ENCODE data around the gene NTMT2. TPM values are rescaled to one million over a fixed set of nuclear protein-coding genes. Genes with fewer than 3 reads are reported as not detected.
"Not testable (repeated sequence)": the region's sequence is repeated elsewhere in the genome, so short reads cannot be mapped to it uniquely, and the experiment has no call there.

NTMT2 gene
- total RNA-seq = not detected

DNA sequence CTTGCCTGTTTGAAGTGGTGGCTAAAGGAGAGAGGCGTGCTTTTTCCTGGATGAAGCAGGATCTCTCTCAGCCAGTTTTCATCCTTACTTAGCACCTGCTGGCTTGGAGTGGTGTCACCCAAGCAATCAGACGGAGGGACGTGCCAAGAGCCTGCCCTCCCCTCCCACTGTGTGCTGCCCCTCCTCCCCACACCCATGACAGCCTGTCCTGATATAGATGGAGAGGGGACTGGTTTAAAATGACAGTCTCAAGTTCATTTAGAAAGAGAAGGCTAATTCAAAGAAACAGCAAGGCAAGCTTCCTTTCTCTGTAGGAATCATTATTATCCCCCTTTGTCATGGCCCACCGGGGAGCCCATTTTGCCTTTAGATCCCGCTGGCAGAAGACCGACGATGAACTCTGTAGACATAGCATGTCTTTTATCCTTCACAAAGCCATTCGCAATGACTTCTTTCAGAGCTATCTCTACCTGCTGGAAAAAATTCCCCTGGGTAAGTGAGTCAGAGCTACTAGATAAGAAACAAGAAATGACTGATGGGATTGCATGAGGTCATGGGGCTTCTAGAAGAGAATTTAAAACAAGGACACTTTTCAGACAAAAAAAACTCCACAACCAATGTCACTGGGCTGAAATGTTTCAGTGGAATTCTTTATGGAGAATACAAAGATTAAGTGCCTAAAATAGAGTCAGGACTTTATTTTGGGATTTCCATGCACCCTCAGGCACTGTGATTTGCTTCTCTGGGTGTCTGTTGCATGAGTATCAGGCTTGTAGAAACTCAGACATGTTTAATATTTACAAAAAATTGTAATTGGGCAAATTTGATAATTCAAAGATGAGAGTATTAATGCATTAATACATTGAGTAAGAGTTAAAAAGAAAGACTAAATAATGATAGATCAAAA is at the start of gene NTMT2:
Gene NTMT2, plus strand, starts transcription at position 190 of the 907 bp plus-strand sequence. Its CDS starts 149 bp downstream, at position 339.
- CTCF ChIA-PET = no interaction called here
- Mint-ChIP-seq H3K27me3 (peaks cover 21% of the 10 kb centered on the region), H3K4me1 (no peaks in the 10 kb centered on the region), H3K36me3 (no peaks in the 10 kb centered on the region), H3K9me3 (ENCODE audit: low read depth) (no peaks in the 10 kb centered on the region), H3K27ac (no peak within 1 kb of the TSS), H3K4me3 (no peak within 1 kb of the TSS)
- no peak for ATAC-seq
- DNase-seq = no peak

DNA sequence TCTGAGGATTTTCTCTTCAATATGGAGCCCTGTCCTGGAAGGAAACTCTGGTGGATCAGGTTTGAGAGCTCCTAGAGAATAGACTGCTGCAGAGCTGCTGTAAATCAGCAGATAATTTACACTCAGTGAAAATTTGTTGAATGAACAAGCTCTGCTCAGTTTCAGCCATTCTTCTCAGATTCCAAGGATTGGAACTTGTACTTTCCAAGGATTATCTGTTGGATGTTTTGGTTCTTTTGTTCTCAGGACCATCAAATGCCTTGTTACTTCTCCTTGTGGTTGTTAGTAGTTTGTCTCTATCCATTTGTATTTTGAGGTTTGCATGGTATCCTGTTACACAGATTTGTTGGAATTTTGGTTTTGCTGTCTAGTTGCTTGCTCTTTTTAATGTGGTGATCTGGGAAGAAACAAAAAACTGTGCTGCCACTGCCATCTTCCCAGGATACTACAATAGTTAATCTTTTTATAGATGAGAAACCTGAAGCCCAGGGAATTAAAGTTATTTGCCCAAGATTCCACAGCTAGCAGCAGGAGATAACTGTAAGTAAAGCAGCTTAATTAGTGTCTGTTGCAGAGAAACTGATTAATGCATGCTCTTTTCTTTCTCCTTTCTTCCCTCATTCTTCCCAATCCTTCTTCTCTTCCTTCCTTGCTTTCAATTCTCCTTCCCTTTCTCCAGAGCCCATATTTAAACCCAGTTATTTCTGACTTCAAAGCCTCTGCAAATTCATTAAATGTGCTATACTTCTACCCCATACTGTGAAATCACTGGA is 49.6 kb upstream of the NTMT2 start:
- H3K9me3 Mint-ChIP-seq (ENCODE audit: low read depth) = peaks cover 3% of the 10 kb centered on the region

DNA sequence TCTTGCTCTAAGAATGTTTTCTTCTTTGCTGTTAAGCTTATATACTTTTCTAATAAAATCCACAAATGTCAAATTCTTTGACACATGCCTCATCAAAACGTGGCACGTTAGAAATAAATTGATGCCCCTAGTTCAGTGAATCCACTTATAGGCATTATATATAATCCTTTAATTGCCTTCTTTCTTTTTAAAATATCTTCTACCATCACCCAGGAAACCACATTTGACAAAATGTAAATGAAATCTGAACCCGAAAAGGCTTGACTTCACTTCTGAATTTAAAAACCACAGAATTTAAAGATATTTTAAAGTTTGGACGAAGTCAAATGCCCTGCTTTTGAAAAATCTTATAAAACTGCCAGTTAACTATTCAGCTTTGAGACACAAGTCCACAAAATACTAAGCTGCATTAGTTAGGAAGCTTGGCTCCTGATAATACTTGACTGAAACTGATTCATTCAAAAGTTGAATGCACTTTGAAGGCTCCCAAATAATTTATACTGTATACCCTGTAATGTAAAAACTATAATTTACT is 48.9 kb upstream of the NTMT2 start:
- Mint-ChIP-seq H3K4me3 (no peak overlapping the region), H3K27me3 (peaks cover 30% of the 10 kb centered on the region), H3K36me3 (no peaks in the 10 kb centered on the region), H3K4me1 (no peaks in the 10 kb centered on the region), H3K9me3 (ENCODE audit: low read depth) (no peaks in the 10 kb centered on the region), H3K27ac (no peak overlapping the region)
- DNase-seq (no peak), ATAC-seq (no peak)
- CTCF ChIA-PET = no interaction called here

More for the DNA sequence above, 49.6 kb upstream of the NTMT2 start:
- CTCF ChIA-PET = no interaction called here
- Mint-ChIP-seq H3K36me3 (no peaks in the 10 kb centered on the region), H3K27ac (no peak overlapping the region), H3K4me3 (no peak overlapping the region), H3K4me1 (no peaks in the 10 kb centered on the region), H3K27me3 (peaks cover 26% of the 10 kb centered on the region)
- DNase-seq (no peak), ATAC-seq (no peak)

DNA sequence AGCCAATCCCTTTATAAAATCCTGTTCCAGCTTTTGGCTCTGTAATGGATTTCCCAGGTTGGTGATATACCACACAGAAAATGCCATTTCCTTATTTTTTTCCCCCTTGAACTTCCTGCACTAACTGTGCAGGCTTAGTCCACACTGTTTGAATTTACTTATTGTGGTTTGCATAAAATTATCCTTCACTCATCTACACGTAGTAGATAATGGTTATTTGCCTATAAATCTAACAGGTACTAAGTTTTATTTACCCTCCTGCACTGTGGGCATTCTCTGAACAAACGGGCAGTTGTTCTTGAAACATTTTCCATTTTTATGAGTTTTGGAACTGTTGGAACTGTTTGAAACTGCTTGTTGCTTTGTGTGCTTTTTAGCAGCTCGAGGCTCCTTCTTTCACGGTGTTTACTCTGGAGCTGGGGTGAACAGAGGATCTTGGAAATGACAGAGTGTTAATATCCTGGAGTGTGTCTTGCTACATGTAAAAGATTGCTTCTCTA is 48.3 kb upstream of the NTMT2 start:
- CTCF ChIA-PET = no interaction called here
- Mint-ChIP-seq H3K27ac (no peak overlapping the region), H3K4me1 (no peaks in the 10 kb centered on the region), H3K9me3 (ENCODE audit: low read depth) (no peaks in the 10 kb centered on the region), H3K27me3 (peaks cover 37% of the 10 kb centered on the region), H3K4me3 (no peak overlapping the region), H3K36me3 (no peaks in the 10 kb centered on the region)
- no peak for DNase-seq
- ATAC-seq = no peak

DNA sequence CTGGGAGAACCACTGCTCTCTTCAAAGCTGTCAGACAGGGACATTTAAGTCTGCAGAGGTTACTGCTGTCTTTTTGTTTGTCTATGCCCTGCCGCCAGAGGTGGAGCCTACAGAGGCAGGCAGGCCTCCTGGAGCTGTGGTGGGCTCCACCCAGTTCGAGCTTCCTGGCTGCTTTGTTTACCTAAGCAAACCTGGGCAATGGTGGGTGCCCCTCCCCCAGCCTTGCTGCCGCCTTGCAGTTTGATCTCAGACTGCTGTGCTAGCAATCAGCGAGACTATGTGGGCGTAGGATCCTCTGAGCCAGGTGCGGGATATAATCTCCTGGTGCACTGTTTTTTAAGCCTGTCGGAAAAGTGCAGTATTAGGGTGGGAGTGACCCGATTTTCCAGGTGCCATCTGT is 32.6 kb upstream of the NTMT2 start:
- not testable (repeated sequence) for ATAC-seq, DNase-seq, H3K27ac Mint-ChIP-seq

DNA sequence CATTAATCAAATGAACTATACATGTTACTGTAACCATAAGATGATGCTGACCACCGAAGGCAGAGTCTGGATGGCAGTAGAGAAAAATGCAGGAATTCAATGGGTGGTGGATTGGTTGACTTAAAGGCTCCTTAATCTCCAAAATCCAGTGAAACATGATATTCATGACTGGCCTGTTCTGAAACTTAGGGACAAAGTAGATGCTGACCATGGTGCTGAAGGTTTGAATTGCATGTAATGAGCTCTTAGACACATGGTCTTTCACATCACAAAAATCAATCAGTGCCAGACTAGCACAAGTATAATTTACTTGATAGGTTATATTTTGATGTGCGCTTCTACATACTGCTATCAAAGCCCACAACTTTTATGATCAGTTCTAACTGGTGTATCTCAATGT is 30.9 kb upstream of the NTMT2 start:
- Mint-ChIP-seq H3K27me3 (peaks cover 10% of the 10 kb centered on the region), H3K9me3 (ENCODE audit: low read depth) (no peaks in the 10 kb centered on the region), H3K4me3 (no peak overlapping the region), H3K4me1 (no peaks in the 10 kb centered on the region), H3K27ac (no peak overlapping the region), H3K36me3 (no peaks in the 10 kb centered on the region)
- DNase-seq (no peak), ATAC-seq (no peak)
- CTCF ChIA-PET = no interaction called here

More for the DNA sequence above, 32.6 kb upstream of the NTMT2 start:
- H3K4me1 Mint-ChIP-seq; H3K9me3 Mint-ChIP-seq (ENCODE audit: low read depth); CTCF ChIA-PET; H3K4me3 Mint-ChIP-seq; H3K36me3 Mint-ChIP-seq; H3K27me3 Mint-ChIP-seq: not testable (repeated sequence)

DNA sequence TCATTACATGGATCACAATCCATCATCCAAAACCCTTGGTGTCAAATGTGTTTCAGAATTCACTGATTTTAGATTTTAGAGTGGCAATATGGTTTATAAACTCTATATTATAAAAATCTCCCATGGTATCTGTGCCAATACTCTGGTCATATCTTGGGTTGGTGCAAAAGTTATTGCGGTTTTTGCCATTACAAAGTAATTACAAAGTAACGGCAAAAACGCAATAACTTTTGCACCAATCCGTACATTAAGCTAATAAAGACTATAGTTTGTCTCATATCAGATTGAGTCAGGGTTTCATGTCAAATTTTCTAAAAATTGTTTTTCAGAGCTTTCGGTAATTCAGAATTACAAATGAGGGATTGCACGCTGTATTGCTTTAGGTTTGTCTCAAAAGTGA is 23.4 kb upstream of the NTMT2 start:
- Mint-ChIP-seq H3K9me3 (ENCODE audit: low read depth) (peaks cover 2% of the 10 kb centered on the region), H3K4me1 (no peaks in the 10 kb centered on the region), H3K27ac (no peak overlapping the region), H3K36me3 (no peaks in the 10 kb centered on the region), H3K27me3 (peaks cover 20% of the 10 kb centered on the region), H3K4me3 (no peak overlapping the region)
- no peak for ATAC-seq
- DNase-seq = no peak
- CTCF ChIA-PET = no interaction called here

DNA sequence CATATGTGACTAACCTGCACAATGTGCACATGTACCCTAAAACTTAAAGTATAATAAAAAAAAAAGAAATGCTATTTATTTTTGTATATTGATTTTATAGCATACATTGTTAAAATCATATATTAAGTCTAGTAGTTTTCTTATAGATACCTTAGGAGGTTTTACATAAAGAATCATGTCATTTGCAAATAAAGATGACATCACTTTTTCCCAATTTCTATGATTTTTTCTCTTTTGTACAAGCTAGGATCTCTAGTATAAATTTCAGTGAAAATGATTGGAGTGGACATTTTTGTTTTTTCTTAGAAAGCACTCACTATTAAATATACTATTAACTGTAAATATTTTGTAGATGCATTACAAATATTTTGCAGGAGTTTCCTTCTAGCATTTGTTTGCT is 20.5 kb upstream of the NTMT2 start:
- no peaks in the 10 kb centered on the region for H3K36me3 Mint-ChIP-seq
- H3K27me3 Mint-ChIP-seq = peaks cover 11% of the 10 kb centered on the region
- no peaks in the 10 kb centered on the region for H3K4me1 Mint-ChIP-seq
- CTCF ChIA-PET = no interaction called here
- no peak overlapping the region for H3K4me3 Mint-ChIP-seq
- H3K9me3 Mint-ChIP-seq (ENCODE audit: low read depth) = peaks cover 2% of the 10 kb centered on the region
- DNase-seq = no peak
- no peak overlapping the region for H3K27ac Mint-ChIP-seq
- no peak for ATAC-seq

DNA sequence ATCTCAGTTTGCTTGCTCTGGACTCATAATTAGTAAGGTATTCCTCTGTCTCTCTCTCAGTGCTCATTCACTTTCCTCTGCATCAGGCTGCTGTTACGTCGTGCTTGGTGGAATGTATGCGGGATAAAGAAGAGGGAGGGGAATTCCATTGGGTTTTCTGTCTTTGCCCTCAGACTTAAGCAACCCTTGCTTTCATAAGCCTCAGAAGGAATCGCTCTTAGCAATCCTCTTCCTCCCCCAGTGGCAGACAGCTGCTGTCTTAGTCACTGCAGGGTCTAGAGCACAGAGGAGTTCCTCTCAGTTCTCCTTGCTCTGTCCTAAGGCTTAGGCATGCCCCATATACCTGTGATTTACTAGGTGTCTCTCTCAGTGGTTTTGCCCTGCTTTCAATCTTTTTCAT is 19.1 kb upstream of the NTMT2 start:
- ATAC-seq (no peak), DNase-seq (no peak)
- CTCF ChIA-PET = interaction anchor here (0.5 kb wide), 1 partner anchor 161 kb away, joined by 3 read pairs; no protein-coding TSS in a partner anchor
- Mint-ChIP-seq H3K4me1 (no peaks in the 10 kb centered on the region), H3K9me3 (ENCODE audit: low read depth) (peaks cover 2% of the 10 kb centered on the region), H3K4me3 (no peak overlapping the region), H3K27ac (no peak overlapping the region), H3K36me3 (no peaks in the 10 kb centered on the region), H3K27me3 (peaks cover 8% of the 10 kb centered on the region)

DNA sequence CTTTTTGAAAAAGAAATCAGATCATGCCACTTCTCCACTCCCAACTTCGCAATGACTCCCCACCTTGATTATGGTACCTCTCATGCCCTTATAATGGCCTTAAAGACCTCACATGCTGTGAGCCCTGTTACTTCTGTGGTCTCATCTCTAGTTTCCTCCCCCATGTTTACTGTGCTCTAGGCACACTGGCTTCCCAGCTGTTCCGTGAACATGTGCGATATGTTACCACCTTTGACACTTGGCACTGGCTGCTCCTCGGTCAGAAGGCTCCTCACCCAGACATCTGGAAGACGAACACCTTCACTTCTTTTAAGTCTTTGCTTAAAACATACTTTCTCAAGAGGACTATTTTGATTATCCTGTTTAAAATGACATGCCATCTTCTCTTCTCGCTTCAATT is 14.3 kb upstream of the NTMT2 start:
- Mint-ChIP-seq H3K27me3 (peaks cover 3% of the 10 kb centered on the region), H3K4me3 (no peak overlapping the region), H3K9me3 (ENCODE audit: low read depth) (peaks cover 2% of the 10 kb centered on the region), H3K4me1 (no peaks in the 10 kb centered on the region), H3K27ac (no peak overlapping the region), H3K36me3 (no peaks in the 10 kb centered on the region)
- DNase-seq (no peak), ATAC-seq (no peak)
- CTCF ChIA-PET = no interaction called here

DNA sequence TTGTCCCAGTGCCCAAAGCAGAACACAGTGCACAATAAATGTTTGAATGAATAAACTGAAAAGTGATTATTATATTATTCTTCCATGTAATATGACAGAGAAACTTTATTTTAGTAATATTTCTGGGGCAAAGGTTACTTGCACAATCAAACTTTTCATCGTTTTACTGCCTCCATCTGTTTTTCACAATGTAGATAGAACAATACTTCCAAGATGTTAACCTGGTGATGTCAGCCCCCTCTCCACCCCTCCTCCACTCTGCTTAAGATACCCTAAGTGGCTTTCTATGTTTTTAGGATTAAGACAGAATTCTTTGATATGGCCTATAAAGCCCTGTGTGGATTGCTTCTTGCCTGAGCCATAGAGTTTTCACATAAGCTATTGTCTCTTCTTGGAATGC is 13.8 kb upstream of the NTMT2 start:
- Mint-ChIP-seq H3K4me3 (no peak overlapping the region), H3K27me3 (peaks cover 3% of the 10 kb centered on the region), H3K4me1 (no peaks in the 10 kb centered on the region), H3K27ac (no peak overlapping the region), H3K9me3 (ENCODE audit: low read depth) (peaks cover under 1% of the 10 kb centered on the region), H3K36me3 (no peaks in the 10 kb centered on the region)
- DNase-seq (no peak), ATAC-seq (no peak)
- CTCF ChIA-PET = no interaction called here

DNA sequence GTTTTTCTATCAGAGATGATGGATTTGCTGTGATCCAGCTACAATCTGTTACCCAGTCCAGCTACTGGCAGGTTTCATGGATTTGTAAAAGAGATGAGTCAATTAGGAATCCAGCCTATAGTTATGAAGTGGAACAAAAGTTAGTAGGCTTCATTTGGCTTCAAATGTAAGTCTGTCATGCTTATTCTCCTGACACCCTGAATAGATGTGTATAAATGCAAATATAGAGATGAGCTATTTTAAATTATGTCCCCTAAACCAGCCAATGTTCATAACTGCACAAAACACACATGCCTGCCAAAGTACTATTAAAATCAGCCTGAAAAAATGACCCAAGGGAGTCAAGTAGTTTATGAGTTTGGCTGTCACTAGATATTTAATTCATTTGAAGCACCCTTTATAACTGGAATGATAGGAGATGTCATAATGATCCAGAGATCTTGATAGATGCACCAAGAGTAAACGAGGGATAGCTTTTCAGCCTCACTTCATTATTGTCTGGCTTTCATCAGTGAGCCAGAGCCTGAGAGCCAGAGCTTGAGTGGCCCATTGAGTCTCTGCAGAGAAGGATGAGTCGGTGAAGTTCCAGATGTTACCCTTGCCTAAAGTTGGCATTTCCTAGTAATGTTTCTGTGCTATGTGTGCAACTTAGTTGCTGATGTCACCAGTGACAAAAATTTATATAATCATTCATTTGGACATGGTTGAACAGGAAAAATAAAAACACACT is 11.8 kb upstream of the NTMT2 start:
- Mint-ChIP-seq H3K27me3 (peaks cover 6% of the 10 kb centered on the region), H3K36me3 (no peaks in the 10 kb centered on the region), H3K9me3 (ENCODE audit: low read depth) (peaks cover 2% of the 10 kb centered on the region), H3K4me1 (no peaks in the 10 kb centered on the region), H3K27ac (no peak overlapping the region), H3K4me3 (no peak overlapping the region)
- ATAC-seq = no peak
- CTCF ChIA-PET = no interaction called here
- no peak for DNase-seq

DNA sequence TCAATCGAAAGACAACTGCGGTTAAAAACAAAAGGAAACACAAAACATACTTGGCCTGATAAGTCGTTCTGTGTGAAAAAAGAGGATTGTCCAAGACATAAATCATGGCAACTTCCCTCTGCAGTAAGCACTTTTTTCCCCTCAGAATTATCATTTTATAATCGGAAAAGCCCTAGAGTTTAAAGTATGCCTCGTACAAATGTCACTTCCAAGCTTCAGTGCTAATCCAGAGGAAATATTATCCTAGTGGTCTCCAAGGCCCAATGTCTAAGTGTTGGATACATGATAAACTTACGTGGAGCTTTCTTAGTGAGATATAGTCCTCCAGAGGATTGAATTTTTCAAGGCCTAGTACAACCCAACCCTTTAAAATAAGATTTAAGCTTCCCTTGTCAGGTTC is 11.2 kb upstream of the NTMT2 start:
- DNase-seq = no peak
- H3K27me3 Mint-ChIP-seq = peaks cover 6% of the 10 kb centered on the region
- no peak overlapping the region for H3K27ac Mint-ChIP-seq
- no peaks in the 10 kb centered on the region for H3K4me1 Mint-ChIP-seq
- peaks cover 2% of the 10 kb centered on the region for H3K9me3 Mint-ChIP-seq (ENCODE audit: low read depth)
- CTCF ChIA-PET = no interaction called here
- no peak for ATAC-seq
- H3K36me3 Mint-ChIP-seq = no peaks in the 10 kb centered on the region
- no peak overlapping the region for H3K4me3 Mint-ChIP-seq
